GM21723 (cell line): ENCODE data around the gene DHCR7.

ENCODE experiments used
- ATAC-seq: cut with Tn5 transposase; IDR thresholded peaks from one replicate; pipeline ENCODE4 v1.9.1; 2021; ENCODE audit warnings: mild to moderate bottlenecking, moderate library complexity; ENCODE audit not compliant: unreplicated experiment

Gene DHCR7

GRCh38 chr11:71481101-71481960, 33.1 kb upstream of the DHCR7 start:
- ATAC-seq, result no peak

DNA sequence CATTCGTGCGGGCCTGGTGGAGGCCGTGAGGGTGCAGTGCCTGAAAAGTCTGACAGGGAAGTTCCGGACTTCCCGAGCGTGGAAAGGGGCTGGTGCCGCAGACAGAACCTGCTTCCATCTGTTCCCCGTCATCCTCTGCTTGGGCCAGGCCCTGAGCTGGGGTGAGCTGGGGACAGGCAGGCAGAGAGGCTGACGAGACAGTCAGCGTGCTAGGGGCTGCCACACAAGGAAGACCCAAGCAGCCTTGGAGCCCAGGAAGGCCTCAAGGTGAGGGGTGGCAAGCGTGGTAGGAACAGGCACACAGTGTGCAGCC, 30.3 kb upstream of the DHCR7 start:
- ATAC-seq, result no peak

DNA sequence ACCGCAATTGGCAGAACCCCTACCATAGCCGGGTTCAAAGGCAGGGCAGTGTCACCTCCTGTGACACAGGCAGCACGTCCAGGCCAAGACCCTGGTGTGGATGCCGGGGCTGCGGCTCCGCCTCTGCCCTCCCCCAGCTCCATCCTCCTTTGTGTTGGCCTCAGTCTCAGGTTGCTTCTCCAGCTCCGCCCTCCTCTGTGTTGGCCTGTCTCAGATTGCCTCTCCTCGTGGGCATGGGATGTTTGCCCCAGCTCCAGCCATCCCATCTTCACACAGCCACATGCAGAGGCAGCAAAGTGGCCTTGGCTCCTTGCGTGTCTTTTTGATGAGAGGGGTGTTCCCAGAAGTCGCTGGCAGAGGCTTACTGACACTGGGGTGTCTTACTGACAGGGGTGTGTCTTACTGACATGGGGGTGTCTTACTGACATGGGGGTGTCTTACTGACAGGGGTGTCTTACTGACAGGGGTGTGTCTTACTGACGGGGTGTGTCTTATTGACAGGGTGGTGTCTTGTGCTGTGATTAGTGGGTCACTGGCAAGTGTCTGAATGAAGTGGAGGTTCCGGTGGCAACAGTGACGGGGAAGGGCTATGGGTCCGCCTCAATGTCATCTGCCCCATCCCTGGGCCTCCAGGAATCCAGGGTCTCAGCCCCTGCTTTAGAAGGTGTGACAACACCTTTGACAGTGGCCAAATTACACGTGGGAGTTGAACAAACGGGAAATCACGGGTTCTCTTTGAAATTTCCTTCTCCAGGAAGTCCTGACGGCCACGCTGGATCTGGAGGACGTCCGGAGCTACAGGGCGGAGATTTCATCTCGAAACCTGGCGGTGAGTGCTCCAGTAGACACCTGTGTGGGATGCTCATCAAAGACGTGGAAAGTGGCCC, 29.7 kb upstream of the DHCR7 start:
- no peak for ATAC-seq

GRCh38 chr11:71476926-71477640, 28.9 kb upstream of the DHCR7 start:
- no peak for ATAC-seq

GRCh38 chr11:71476031-71476430, 27.8 kb upstream of the DHCR7 start:
- ATAC-seq, result no peak

GRCh38 chr11:71474771-71475483, 26.7 kb upstream of the DHCR7 start:
- no peak for ATAC-seq

GRCh38 chr11:71474141-71474770, 26.1 kb upstream of the DHCR7 start:
- ATAC-seq, result no peak

DNA sequence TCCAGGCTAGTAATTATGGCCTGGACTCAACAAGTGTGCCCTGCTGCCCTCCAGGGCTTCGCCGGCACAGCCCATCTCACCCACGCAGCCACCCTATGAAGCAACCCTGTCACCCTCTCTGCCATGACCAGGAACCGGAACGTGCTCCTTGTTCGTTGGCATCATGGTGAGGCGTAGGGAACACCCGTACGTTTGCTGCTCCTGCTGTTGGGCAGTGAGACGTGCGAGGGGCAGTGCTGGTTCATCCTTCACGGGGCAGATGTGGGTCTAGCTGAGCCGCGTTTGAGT, 25.5 kb upstream of the DHCR7 start:
- no peak for ATAC-seq

DNA sequence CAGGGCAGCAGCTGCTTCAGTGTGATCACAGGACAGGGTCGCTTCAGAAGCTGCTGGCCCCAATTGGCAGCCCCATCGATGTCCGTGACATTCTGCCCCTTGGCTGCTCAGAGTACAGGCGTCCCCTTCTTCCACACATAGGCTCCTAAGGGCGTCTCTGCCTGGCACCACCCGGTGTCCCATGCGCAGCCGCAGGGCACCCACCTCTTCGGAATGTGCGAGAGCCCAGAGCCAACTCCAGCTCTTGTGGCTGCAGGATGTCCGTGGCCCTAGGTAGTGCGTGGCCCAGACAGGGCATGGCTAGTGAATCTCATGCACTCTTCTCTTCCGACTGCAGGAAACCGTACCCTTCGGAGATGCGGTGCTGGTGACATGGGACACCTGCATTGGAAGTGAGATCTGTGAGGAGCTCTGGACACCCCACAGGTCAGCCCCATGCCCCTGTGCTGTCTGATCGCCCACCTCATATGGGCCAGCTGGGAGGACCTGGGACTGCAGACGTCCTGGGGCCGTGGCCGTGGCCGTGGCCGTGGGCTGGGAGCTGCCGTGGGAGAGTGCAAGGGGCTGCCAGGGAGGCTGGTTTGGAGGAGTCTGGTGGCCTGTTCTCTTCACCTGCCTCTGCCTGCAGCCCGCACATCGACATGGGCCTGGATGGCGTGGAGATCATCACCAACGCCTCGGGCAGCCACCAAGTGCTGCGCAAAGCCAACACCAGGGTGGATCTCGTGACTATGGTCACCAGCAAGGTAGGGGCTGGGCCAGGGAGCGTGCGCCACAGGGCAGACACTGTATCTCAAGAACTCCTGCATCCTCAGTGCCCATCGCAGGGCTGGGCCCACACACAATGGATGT, 25.0 kb upstream of the DHCR7 start:
- ATAC-seq, result no peak

GRCh38 chr11:71472357-71472885, 24.2 kb upstream of the DHCR7 start:
- no peak for ATAC-seq

DNA sequence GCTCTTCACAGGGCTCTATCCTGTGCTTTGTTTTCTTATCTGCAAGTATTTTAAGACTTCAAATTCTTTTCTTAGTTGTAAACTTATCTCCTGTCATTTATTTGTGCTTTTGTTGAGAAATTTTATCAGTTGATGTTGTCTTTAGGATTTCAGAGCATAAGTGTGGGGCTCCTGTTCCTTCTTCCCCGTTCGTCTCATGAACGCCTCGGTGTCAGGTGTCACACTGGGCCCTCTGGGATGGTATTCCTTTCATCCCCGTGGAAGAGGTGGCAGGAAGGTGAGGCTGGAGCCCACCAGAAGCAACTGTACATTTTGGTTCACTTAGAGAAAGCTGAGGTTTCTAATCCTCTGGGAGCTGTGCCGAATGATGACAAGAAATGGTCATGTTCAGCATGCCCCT, 22.8 kb upstream of the DHCR7 start:
- no peak for ATAC-seq

- no peak for ATAC-seq
Observed at GRCh38 chr11:71467164-71467563, 19.0 kb upstream of the DHCR7 start.

DNA sequence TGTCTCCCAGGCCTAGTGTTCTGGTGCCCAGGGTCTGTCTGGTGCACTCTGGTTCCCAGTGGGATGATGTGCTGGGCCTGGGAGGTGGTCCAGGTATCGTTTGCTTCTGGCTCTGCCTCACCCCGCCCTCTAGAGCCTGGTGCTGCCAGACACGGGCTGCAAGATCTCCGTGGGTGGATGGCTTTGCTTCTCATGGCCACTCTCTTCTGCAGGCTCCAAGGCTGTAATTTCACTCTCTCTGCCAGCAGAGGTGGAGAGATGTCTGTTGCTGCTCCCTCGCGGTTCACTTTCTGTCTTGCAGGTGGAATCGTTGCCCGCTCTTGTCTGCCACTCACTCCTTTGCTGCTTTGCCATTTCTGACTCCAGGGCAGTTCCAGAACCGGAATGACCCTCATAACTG, 18.2 kb upstream of the DHCR7 start:
- ATAC-seq, result no peak

GRCh38 chr11:71465054-71465453, 16.9 kb upstream of the DHCR7 start:
- no peak for ATAC-seq

DNA sequence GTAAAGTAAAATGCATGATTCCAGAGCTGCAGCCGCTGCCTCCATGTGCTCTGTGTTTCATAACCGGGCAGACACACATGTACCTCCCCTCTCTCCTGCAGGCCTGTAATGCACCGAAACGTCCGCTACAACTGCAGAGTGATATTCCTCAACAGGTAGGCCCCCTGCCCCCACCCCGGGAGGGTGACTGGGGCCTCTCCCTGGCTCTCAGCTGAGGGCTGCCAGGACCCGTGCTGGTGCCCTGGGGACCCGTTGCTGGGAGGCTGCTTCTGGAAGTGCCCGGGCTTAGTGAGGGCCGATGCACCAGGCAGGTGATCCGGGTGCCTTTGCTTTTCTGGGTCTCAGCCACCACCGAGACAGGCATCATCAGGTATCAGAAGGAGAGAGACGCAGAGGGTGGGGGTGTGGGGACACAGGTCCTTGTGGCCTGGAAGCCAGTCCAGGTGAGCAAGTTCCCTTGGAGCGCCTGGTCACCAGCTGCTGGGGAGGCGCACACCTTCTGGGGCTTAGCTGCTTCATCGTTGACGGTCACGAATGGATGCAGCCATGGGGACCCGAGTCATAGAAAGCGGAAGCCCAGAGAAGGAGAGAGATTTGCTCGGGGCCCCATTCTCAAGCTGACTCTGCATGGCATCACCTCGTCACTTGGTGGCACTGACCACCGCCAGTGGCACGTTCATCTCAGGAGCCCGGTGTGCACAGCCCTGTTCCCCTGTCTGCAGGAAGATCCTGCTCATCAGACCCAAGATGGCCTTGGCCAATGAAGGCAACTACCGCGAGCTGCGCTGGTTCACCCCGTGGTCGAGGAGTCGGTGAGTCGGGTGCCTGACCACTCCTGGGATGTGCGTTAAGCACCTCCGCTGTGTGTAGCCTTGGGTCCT, 15.4 kb upstream of the DHCR7 start:
- ATAC-seq, result no peak

GRCh38 chr11:71462726-71463125, 14.5 kb upstream of the DHCR7 start:
- ATAC-seq, result no peak

DNA sequence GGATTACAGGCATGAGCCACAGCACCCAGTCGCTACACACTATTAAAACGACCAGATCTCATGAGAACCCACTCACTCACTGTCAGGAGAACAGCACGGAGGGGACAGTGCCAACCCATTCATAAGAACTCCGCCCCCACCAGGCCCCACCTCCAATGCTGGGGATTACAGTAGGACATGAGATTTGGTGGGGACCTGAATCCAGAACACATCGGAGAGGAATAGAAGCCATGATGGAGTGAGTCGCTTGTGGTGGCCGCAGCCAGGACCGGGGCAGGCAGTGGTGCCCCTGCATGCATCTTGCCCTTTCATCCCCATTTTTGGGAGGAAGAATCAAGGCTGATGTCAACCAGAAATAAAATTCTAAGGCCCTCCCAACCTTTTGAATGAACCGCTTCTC, 13.5 kb upstream of the DHCR7 start:
- ATAC-seq, result no peak

DNA sequence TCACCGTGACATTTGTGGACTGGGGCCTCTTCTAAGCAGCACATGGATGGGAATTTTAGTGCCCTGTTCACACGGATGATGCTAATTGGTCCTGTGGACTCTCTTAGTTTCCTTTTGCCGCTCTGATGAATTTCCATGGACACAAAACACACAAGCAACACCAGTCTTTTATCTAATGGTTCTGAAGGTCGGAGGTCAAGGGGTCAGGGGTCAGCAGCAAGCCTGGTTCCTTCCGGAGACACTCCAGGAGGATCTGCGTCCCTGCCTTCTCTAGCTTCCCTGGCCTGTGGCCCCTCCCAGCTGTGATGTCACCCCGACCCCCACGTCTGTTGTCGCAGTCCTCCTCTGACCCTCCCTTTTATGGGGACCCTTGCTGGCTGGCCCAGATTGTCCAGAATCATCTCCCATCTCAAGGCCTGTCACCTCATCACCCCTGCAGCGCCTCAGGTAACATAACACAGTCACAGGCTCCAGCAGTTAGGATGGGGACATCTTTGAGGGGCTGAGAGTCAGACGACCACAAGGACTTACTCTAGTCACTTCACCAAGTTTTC, 11.7 kb upstream of the DHCR7 start:
- no peak for ATAC-seq
